ENCODE results near the gene EPPIN.
"Not testable (repeated sequence)": the region's sequence is repeated elsewhere in the genome, so short reads cannot be mapped to it uniquely, and the experiment has no call there.

DNA sequence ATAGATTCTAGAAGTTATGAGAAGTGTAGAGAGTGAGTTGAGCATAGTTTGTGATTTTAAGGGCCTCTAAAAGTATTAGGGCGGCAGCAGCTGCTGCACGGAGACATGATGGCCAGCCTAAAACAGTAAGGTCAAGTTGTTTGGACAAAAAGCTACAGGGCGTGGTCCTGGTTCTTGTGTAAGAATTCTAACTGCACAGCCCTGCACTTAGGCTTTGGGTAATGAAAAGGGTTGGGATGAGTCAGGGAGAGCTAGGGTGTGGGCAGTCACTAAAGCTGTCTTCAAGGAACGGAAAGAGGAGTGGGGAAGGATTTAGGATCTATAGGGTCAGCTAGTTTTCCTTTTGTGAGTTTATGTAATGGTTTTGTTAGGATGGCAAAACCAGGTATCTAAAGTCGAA is 38.8 kb upstream of the EPPIN start:
- TF ChIP-seq, protein P1, sequence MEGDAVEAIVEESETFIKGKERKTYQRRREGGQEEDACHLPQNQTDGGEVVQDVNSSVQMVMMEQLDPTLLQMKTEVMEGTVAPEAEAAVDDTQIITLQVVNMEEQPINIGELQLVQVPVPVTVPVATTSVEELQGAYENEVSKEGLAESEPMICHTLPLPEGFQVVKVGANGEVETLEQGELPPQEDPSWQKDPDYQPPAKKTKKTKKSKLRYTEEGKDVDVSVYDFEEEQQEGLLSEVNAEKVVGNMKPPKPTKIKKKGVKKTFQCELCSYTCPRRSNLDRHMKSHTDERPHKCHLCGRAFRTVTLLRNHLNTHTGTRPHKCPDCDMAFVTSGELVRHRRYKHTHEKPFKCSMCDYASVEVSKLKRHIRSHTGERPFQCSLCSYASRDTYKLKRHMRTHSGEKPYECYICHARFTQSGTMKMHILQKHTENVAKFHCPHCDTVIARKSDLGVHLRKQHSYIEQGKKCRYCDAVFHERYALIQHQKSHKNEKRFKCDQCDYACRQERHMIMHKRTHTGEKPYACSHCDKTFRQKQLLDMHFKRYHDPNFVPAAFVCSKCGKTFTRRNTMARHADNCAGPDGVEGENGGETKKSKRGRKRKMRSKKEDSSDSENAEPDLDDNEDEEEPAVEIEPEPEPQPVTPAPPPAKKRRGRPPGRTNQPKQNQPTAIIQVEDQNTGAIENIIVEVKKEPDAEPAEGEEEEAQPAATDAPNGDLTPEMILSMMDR (IDR thresholded peaks at IDR 0.05 in 8 of 11, conservative IDR thresholded peaks at IDR 0.05 in 3 of 11), result not testable (repeated sequence)
- TF ChIP-seq POLR2A, POLR2AphosphoS5 (IDR thresholded peaks at IDR 0.05): not testable (repeated sequence)
